NCI-H82 treated with DMSO at 0.1 percent for 48 hours (cell line): Measurements from ENCODE around the gene SH3TC1.

Experiments
- DNase-seq: peaks from one replicate; lab custom pipeline; 2025; ENCODE audit not compliant: unreplicated experiment; lab: John Stamatoyannopoulos, UW

SH3TC1 gene

DNA sequence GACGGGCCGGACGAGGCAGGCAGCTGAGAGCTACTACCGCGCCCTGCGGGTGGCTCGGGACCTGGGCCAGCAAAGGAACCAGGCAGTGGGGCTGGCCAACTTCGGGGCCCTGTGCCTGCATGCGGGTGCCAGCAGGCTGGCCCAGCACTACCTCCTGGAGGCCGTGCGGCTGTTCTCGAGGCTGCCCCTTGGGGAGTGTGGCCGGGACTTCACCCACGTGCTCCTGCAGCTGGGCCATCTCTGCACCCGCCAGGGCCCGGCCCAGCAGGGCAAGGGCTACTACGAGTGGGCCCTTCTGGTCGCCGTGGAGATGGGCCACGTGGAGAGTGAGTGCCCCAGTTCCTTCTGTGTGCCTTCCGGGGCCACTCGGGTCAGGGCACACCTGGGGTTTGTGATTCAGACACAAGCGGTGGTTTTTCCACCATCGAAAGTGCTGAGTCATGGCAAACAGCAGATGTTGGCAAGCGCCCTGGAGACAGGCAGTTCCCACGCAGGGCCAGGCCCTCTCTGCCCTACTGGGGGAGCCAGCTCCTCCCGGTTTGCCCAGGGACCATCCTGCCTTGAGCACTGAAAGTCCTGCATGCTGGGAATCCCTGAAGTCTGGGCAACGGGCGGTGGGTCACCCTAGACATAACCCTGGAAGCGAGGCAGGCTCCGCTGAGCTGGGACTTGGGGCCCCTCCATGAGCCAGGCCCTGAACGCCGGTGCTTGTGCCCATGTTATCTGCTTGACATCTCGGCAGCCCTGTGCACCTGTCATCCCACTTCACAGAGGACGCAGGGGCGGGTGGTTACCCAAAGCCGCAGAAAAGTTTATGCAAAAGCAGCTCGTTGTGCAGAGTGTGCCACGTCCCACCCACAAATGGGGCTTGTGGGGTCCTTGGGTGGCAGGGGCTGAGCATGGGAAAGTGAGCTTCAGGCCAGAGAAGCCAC is 29.5 kb downstream of the SH3TC1 start:
- DNase-seq, result no peak

DNA sequence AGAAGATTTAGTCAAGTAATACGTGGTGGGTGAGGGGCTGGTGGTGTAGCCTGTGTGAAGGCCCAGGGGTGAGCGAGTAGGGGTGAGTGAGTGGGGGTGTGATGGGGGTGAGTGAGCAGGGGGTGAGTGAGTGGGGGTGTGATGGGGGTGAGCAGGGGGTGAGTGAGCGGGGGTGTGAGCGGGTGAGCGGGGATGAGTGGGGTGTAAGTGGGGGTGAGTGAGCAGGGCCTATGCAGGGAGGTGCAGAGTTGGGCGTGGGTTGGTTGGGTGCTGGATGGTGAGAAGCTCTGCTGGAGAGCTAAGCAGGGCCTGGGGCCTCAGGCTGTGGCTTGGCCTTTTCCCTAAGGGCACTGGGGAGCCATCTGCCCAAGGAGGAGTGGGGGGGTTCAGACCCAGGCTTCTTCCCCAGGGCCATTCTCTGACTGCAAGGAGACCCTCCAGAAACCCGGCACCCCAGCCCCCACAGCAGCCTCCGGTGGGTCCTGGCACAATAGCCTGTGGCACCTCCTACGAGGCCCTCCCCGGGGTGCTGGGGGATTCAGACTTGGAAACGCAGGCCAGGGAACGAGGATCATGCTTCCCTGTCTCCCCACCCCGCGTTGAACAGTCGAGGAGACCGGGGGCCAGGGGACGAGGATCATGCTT is 30.4 kb downstream of the SH3TC1 start:
- no peak for DNase-seq

DNA sequence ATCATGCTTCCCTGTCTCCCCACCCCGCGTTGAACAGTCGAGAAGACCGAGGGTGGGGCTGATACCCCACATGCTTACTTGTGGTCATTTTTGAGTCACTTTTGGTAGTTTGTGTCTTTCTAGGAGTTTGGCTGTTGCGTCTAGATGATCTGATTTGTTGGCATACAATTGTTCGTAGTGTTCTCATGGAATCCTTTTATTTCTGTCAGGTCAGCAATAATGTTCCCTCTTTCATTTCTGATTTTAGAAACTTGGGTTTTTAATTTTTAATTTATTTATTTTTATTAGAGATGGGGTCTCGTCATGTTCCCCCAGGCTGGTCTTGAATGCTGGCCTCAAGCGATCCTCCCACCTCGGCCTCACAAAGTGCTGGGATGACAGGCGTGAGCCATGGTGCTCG is 30.9 kb downstream of the SH3TC1 start:
- DNase-seq, result no peak

DNA sequence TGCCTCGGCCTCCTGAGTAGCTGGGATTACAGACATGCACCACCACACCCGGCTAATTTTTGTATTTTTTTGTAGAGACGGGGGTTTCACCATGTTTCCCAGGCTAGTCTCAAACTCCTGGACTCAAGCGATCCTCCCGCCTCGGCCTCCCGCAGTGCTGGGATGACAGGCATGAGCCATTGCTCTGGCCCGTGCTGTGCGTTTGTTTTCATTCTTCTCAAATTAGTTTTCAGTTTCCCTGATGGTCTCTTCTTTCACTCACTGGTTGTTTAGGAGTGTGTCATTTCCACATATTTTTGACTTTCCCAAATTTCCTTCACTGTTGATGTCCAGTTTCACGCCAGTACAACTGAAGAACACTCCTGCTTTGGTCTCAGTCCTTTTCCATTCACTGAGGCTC is 31.8 kb downstream of the SH3TC1 start:
- DNase-seq, result no peak

DNA sequence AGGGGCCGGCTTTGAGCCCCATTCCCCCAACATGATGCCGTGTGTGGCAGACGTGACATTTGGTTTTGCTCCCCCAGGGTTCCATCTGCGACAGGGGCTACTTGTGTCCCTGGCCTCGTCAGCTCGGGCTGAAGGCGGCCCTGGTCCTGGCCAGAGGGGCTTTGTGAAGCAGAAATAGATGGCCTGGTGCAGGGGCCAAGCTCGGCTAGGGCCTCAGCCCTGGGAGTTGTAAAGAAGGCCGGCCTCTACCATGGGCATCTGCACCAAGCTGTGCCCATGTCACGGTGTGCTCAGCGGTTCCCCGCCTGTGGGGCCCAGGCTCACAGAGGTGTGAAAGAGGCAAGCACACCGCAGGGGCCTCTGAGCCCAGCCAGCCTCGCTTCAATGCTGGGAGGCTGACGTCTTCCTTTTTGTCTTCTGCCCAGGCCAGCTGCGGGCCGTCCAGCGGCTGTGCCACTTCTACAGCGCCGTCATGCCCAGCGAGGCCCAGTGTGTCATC is 32.5 kb downstream of the SH3TC1 start:
- DNase-seq, result no peak

DNA sequence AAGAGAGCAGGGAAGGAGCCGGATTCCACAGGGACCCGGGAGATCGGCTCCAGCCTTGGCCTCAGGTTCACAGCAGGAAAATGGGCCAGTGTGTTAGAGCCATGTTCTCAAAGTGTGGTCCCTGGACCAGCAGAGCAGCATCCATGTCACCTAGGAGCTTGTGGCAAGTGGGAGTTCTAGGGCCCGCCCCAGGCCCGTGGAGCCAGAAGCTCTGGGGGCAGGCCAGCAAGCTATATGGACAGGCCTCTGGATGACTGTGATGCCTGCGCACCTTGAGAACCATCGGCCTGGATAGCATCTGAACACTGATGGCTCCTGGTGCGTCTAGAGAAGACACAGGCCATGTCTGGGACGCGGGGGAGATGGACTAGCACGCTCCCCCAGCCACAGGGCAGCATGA is 33.7 kb downstream of the SH3TC1 start:
- no peak for DNase-seq

DNA sequence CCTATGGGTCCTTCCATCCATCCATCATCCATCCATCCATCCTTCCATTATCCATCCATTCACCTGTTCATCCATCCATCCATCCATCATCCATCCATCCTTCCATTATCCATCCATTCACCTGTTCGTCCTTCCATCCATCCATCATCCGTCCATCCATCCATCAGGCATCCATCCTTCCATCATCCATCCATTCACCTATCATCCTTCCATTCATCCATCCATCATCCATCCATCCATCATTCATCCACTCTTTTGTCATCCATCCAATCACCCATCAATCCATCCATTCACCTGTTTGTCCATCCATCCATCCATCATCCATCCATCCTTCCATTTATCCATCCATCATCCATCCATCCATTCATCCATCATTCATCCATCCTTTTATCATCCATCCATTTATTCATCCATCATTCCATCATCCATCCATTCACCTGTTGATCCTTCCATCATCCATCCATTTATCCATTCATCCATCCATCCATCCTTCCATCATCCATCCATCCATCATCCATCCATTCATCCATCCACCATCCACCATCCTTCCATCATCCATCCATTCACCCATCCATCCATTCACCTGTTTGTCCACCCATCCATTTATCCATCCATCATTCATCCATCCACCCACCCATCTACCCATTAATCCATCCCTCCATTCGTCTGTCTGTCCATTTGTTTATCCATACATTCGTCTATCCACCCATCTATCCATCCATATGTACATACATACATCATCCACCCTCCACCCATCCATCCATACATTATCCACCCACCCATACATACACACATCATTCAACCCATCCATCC is 34.8 kb downstream of the SH3TC1 start:
- no peak for DNase-seq

DNA sequence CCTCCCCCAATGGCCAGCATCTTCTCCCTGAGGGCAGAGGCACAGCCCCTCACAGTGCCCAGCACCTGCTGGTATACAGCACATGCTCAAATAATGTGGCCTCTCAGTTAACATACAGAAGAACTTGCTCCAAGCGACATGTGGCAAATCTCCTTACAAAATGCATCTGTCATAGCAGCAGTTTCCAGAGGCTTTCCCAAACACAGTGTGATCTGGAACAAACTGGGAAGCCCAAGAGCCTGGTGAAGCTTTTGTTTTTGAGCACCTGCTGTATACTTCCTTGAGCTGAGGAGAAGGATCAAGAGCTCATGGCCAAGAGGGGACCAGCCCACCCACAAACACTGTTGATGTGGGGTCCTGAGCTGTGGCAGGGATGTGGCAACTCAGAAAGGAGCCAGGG is 35.6 kb downstream of the SH3TC1 start:
- DNase-seq, result no peak

DNA sequence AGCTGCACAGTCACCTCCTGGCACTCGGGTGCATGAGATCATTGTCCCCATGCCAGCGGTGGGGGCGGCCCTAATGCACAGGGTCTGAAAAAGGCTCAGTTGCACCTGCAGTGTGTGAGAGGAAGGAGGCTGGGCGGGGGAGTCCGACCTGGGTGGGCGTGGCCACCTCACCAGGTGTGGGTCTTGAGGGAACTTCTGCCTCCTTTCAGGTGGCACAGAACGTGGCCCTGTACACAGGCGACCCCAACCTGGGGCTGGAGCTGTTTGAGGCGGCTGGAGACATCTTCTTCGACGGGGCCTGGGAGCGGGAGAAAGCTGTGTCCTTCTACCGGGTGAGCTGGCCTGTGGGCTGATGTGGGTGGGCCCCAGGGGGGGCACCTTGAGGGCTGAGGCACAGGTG is 36.1 kb downstream of the SH3TC1 start:
- no peak for DNase-seq

DNA sequence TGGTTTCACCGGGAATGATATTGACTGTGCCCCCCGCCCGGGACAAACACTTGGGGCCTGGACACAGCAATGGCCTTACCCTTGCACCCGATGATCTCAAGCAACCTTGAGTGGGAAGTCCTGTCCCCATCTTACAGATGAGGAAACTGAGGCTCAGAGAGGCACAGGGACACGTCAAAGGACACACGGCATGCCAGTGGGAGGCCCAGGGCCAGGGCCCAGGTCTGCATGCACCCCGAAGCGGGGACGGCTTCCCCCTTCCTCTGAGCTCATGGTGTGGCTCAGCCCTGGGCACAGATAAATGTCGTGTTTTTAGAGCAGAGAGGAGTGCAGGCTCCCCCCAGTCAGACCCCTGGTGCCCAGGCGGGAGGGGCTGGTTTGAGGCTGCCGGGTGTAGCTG is 36.6 kb downstream of the SH3TC1 start:
- DNase-seq, result no peak

DNA sequence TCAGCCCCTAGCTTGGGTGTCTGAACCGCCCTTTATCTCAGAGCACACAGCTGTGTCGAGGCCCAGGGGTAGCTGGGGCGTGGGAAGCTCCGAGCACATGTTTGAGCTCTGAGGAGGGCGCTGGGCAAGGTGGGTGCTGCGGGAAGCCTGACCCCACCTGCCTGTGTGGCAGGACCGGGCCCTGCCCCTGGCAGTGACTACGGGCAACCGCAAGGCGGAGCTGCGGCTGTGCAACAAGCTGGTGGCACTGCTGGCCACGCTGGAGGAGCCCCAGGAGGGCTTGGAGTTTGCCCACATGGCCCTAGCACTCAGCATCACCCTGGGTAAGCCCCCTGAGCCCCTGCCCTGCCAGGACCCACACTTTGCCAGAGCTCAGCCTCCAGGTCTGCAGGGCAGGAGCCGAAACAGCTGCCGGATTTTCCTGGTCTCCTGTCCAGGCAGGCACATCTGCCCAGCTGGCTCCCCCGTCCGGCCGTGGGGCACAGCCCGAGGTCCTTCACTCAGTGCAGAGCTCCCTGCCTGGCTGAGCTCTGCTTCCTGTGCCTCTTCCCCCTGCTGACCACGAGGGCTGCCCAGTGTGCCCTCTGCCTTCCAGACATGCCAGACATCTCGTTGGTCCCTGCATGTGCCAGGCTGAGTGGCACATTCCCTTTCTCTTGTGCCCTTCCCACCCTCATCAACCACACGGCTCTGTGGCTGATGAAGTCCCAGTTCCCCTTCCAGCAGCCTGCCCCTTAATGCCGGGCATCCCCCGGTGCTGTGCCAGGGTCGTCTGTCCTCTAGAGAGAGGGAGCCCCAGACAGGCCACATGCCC is 37.2 kb downstream of the SH3TC1 start:
- DNase-seq, result no peak

DNA sequence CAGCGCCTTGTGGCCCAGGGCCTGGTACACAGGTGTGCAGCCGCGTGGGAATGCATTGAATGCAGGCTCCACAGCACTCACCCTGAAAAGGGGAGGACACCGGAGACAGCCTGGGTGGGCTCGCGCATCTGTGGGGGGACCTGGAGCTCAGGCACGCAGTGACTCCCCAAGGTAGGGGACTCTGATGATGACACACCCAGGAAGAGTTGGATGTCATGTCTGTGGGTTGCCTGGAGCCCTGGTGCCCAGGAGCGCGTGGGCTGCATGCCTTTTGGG is 37.8 kb downstream of the SH3TC1 start:
- DNase-seq, result no peak

DNA sequence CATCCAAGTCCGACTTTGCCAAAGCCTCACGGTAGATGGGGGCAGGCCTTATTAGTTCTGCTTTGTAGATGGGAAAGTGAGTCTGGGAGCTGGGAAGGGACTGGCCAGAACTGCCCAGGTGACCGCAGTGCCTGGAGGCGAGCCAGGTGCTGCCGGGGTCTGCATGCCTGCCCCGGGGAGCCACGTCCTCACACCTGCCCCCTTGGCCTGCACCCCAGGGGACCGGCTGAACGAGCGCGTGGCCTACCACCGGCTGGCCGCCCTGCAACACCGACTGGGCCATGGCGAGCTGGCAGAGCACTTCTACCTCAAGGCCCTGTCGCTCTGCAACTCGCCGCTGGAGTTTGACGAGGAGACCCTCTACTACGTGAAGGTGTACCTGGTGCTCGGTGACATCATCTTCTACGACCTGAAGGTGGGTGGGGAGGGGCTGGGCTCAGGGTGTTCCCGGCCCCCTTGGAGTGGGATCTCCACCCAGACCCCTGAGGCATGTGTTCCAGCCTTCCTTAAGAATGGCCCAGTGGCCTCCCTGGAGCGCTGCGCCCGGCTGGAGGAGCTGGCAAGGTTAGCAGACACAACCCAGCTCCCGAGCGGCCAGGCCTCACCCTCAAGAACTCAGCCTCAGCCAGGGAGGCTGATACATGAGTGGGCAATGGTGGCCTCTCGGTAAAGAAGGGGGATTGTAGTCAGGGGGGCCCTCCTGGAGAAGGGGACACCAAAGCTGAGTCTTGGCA is 38.3 kb downstream of the SH3TC1 start:
- no peak for DNase-seq

DNA sequence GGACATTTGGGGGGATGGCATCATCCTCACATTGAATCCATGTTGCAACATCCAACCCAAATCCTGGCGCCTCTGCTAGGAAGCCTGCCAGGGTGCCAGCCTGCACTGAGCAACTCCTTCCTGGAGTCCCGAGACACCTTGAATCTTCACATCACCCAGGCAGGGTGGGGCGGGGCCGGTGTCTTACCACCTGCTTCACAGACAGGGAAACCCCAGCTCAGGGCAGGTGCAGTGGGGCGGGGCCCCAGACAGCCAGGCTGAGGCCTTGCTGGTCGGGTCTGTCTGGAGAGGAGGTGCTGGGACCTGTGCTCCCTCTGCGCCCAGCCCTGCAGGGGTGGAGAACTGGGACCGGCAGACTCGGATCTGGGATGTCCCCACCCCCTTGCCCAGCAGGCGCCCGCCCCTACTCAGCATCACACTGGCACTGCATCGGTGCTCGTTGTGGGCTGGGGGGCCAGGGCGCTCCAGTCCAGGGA is 39.0 kb downstream of the SH3TC1 start:
- DNase-seq, result no peak

DNA sequence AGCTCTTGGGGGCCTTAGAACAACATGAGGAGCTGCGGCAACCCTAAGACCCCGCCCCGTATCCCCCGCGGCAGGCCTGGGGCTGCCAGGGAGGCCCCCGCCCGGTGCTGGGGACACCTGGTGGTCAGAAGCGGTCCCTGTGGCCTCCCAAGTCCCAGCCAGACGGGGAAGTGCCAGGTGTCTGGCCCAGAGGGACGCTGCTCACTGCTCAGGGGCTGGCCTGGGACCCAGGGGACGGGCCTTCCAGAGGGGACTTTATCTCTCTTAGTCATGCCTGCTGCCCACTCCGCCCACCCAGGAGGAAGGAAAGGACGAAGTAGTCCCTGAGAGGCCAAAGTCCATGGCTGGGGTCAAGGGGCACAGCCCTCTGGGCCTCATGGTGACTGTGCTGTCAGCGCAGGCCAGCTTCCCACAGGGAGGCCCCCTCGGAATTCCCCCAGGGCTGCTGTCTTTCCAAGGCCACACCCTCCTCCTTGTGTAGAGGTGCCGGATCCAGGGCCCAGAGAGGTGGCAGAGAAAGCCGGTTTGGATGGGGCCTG is 39.5 kb downstream of the SH3TC1 start:
- DNase-seq, result no peak

DNA sequence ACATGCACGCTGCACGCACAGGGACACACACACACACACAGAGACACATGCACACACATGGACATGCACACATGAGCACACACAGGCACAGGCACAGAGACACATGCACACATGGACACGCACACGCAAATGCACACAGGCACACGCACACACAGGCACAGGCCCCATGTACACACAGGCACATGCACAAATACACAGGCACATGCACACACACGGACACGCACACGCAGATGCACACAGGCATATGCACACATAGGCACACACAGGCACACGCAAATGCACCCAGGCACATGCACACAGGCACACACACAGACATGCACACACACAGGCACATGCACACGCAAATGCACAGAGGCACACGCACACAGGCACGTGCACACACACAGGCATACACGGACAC is 40.1 kb downstream of the SH3TC1 start:
- no peak for DNase-seq

DNA sequence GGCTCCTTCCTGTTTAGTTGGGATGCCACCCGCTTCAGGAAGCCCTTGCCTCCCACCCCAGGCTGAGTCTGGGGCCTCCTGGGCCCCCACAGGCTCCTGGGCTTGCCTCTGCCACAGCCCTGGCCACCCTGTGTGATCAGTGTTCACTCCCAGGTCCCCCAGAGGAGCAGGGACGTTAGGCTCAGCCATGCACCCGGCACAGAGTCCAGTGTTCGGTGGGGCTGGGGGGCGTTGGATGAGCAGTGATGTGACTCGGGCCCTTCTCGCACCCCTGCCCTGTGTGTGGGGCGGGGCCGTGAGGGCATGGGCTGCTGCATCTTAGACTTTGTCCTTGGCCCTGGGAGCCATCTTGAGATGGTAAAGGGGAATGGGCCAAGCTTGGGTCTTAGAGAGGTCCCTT is 40.6 kb downstream of the SH3TC1 start:
- DNase-seq, result no peak

DNA sequence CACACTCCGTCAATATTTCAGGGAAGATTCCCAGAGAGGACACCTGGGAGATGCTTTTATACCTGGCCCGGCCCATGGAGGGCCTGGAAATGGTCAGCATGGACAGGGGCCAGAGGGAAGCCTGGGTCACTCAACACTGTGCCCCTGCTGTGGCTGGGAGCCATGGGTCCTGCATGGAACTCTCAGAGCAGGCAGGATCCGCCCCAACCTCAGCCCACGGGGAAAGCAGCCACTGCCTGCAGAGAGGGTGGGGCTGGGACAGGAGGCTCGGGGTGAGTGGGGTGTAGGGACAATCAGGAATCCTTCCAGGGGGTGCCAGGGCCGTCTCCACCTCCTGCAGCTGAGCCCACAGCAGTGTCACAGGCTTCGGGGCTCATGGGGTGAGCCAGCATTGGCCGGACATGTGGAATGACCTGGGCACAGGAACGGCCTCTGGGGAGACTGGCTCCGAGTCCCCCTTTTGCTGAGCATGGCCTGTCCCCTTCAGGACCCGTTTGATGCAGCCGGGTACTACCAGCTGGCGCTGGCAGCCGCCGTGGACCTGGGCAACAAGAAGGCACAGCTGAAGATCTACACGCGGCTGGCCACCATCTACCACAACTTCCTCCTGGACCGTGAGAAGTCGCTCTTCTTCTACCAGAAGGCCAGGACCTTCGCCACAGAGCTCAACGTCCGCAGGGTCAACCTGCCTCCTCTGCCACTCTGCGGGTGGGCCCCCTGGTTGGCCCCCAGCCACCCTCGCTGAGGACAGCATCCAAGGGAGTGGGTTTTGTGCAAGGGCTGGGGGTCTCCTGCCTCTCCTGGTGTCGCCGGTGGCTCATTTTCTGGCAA is 41.3 kb downstream of the SH3TC1 start:
- no peak for DNase-seq

DNA sequence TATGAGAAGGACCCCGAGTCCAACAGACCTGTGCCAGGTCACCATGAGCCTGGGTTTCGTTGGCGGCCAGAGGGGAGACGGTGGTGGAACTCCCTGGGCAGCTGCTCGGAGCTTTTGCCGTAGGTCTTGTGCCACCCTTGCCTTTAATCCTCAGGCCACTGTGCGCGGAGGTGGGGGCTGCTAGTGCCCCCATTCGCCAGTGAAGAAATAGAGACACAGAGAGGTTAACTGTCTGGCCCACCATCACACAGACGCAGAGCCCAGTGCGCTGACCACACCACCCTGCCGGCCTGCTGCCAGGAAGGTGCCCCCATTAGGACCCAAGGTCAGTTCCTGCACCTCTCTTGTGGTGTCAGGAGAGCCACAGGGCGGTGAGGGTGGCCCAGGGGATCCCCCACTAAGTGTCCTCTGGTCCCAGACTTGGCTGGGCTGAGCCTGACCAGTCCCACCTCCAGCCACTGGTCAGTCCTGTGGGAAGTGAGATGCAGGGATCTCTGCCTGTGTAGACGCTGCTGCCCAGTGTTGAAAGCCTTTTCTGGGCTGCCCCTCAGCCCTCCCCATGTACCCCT is 42.2 kb downstream of the SH3TC1 start:
- DNase-seq, result no peak
